HepG2 (cell line): ENCODE data around the gene TMEM184B. TPM values are rescaled to one million over a fixed set of nuclear protein-coding genes. Genes with fewer than 3 reads are reported as not detected.

Experiments
- FOXA3 ChIP-seq: IDR thresholded peaks from 2 replicates; pipeline ENCODE4 v1.6.1; 2016; ENCODE audit warnings: missing genetic modification reagents, missing compliant biosample characterization
- HNRNPLL ChIP-seq: fragments of 200-400 bp; formaldehyde crosslinking; IDR thresholded peaks from 2 replicates; pipeline ENCODE4 v1.6.1; 2017; ENCODE audit warnings: mild to moderate bottlenecking, low read depth, low read length; ENCODE audit not compliant: poor library complexity, severe bottlenecking
- HOMEZ ChIP-seq: IDR thresholded peaks from 2 replicates; pipeline ENCODE4 v1.6.1; 2016; ENCODE audit warnings: low read depth
- HOXA5 ChIP-seq: sonication (generic); formaldehyde crosslinking; IDR thresholded peaks from 2 replicates; pipeline ENCODE4 v1.4.0; 2020; ENCODE audit warnings: missing genetic modification reagents
- ISX ChIP-seq: sonication (generic); formaldehyde crosslinking; conservative IDR thresholded peaks from 2 replicates; pipeline ENCODE4 v1.5.0; 2020; ENCODE audit warnings: missing genetic modification reagents
- RARG ChIP-seq: sonication (generic); formaldehyde crosslinking; IDR thresholded peaks from 2 replicates; pipeline ENCODE4 v1.4.0; 2020; ENCODE audit warnings: low read depth, mild to moderate bottlenecking, missing genetic modification reagents
- SIN3B ChIP-seq: fragments of 150-350 bp; IDR thresholded peaks from 2 replicates; pipeline ENCODE4 v1.6.1; 2014; ENCODE audit warnings: low read length
- TEAD3 ChIP-seq: optimal IDR thresholded peaks from 2 replicates; pipeline ENCODE3; 2016; ENCODE audit warnings: borderline replicate concordance
- ZBTB20 ChIP-seq: sonication (generic); formaldehyde crosslinking; IDR thresholded peaks from 2 replicates; pipeline ENCODE4 v1.8.1; 2023; ENCODE audit warnings: missing genetic modification reagents, low read depth, mild to moderate bottlenecking, borderline replicate concordance
- ZFY ChIP-seq: sonication (generic); formaldehyde crosslinking; IDR thresholded peaks from 2 replicates; pipeline ENCODE4 v1.4.0; 2020; ENCODE audit warnings: missing genetic modification reagents
- ZNF263 ChIP-seq: sonication (generic); formaldehyde crosslinking; IDR thresholded peaks from 2 replicates; pipeline ENCODE4 v1.4.0; 2020; ENCODE audit warnings: missing genetic modification reagents
- ZNF333 ChIP-seq: sonication (generic); formaldehyde crosslinking; IDR thresholded peaks from 2 replicates; pipeline ENCODE4 v1.4.0; 2020; ENCODE audit warnings: mild to moderate bottlenecking, missing genetic modification reagents, borderline replicate concordance
- ZNF746 ChIP-seq: sonication (generic); formaldehyde crosslinking; IDR thresholded peaks from 2 replicates; pipeline ENCODE4 v1.8.0; 2022; ENCODE audit warnings: mild to moderate bottlenecking, missing genetic modification reagents
- ZNF766 ChIP-seq: sonication (generic); formaldehyde crosslinking; IDR thresholded peaks from 2 replicates; pipeline ENCODE4 v1.5.0; 2020; ENCODE audit warnings: missing genetic modification reagents, borderline replicate concordance
- ZNF781 ChIP-seq: sonication (generic); formaldehyde crosslinking; IDR thresholded peaks from 2 replicates; pipeline ENCODE4 v1.5.1; 2020; ENCODE audit warnings: borderline replicate concordance, mild to moderate bottlenecking, missing genetic modification reagents; ENCODE audit errors: not compliant biosample characterization
- ZSCAN21 ChIP-seq: sonication (generic); formaldehyde crosslinking; IDR thresholded peaks from 2 replicates; pipeline ENCODE4 v1.8.0; 2022; ENCODE audit warnings: mild to moderate bottlenecking, missing genetic modification reagents, moderate library complexity, borderline replicate concordance
- ZSCAN22 ChIP-seq: sonication (generic); formaldehyde crosslinking; IDR thresholded peaks from 2 replicates; pipeline ENCODE4 v1.4.0; 2020; ENCODE audit warnings: mild to moderate bottlenecking, missing genetic modification reagents
- polyA plus RNA-seq, 8 experiments: library from polyadenylated mRNA; depleted of rRNA in 3 of 8; stranded (reverse) in 7 of 8; unstranded in 1 of 8; fragments of >200 nt; fragmentation: Illumina TruSeq in 4 of 8; extraction: Trizol in 4 of 8; gene quantifications; 2 replicates each; pipeline versions ENCODE4 v1.2.1 to v1.2.3, GENCODE V29; 2011 to 2016; ENCODE audit warnings: low read depth in 4 of 8, missing spikeins in 1 of 8, mixed read lengths in 1 of 8; ENCODE audit not compliant: insufficient read depth in 1 of 8
- total RNA-seq, 5 experiments: library from RNA; depleted of rRNA; stranded (reverse); fragments of >200 nt; fragmentation: Illumina TruSeq; extraction: Trizol; gene quantifications; 2 replicates each; pipeline ENCODE4 v1.2.3, GENCODE V29; 2016; ENCODE audit warnings: low read depth in 1 of 5
- TF ChIP-seq, protein P1 (sequence below): sonication (generic); formaldehyde crosslinking; IDR thresholded peaks from 2 replicates; pipeline ENCODE4 v1.4.0; 2020; ENCODE audit warnings: mild to moderate bottlenecking, missing genetic modification reagents
- TF ChIP-seq, protein P2 (sequence below): sonication (generic); formaldehyde crosslinking; IDR thresholded peaks from 2 replicates; pipeline ENCODE4 v1.4.0; 2020; ENCODE audit warnings: mild to moderate bottlenecking, low read depth, missing genetic modification reagents
- TF ChIP-seq, protein P3 (sequence below): sonication (generic); formaldehyde crosslinking; IDR thresholded peaks from 2 replicates; pipeline ENCODE4 v1.5.1; 2020; ENCODE audit warnings: missing genetic modification reagents, mild to moderate bottlenecking, borderline replicate concordance
- TF ChIP-seq, protein P4 (sequence below): sonication (generic); formaldehyde crosslinking; IDR thresholded peaks from 2 replicates; pipeline ENCODE4 v1.4.0; 2020; ENCODE audit warnings: missing genetic modification reagents

Gene TMEM184B
- total and polyA plus RNA-seq, 2 of the 13 experiments (the other 11 are each of a cell fraction or from before 2014, with no cell fraction given), result 15.9 to 16.0 TPM

DNA sequence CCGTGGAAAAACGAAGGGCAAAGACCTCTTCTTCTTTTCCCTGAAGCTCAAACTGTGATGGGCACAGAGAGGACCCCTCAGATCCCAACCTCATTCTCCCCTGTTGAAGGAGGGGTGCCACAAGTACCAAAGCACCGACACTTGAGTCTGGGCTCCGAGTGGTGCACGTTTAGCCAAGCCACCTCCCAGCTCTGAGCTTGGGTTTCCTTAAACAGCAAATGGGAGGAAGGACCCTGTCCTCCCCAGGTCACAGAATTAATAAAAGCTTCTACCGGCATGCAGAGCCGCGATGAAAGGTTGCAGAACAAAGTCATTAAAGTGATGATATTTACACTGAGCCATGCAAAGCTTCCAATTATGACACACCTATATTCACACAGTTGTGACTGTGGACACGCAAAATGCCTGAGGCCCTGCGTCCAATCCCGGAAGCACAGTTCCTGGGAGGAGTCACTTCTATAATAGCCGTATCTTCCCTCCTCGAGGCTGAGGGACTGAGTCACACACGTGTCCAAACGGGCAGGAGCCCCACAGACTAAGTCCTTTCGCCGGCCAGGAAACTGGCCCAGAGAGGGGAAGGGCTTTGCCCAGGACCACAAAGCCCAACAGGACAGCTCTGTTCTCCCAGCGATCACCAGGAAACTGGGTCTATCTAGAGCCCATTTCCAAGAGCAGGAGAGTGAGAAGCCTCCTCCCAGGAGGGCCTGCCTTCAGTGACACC, 45.3 kb upstream of the TMEM184B start (continued):
- TF ChIP-seq ZSCAN22 (CRISPR knock-in tag) (no peak), ZNF263 (peak; percentile 98), ZSCAN21 (CRISPR knock-in tag) (peak; percentile 47; the same call in 1 of the 2 replicates), SIN3B (no peak), ZNF333 (no peak), ISX (CRISPR knock-in tag) (no peak), HNRNPLL (peak; percentile 12), ZNF766 (CRISPR knock-in tag) (no peak), TEAD3 (peak; percentile 64), ZNF746 (CRISPR knock-in tag) (0 out of 2 replicates have a peak, but pooled peaks have one; percentile 55), HOXA5 (CRISPR knock-in tag) (no peak), ZBTB20 (CRISPR knock-in tag) (no peak), ZFY (CRISPR knock-in tag) (peak; percentile 65), RARG (CRISPR knock-in tag) (no peak), HOMEZ (CRISPR knock-in tag) (0 out of 2 replicates have a peak, but pooled peaks have one; percentile 14), ZNF781 (CRISPR knock-in tag) (no peak), FOXA3 (CRISPR knock-in tag) (no peak)
- TF ChIP-seq, protein P1, sequence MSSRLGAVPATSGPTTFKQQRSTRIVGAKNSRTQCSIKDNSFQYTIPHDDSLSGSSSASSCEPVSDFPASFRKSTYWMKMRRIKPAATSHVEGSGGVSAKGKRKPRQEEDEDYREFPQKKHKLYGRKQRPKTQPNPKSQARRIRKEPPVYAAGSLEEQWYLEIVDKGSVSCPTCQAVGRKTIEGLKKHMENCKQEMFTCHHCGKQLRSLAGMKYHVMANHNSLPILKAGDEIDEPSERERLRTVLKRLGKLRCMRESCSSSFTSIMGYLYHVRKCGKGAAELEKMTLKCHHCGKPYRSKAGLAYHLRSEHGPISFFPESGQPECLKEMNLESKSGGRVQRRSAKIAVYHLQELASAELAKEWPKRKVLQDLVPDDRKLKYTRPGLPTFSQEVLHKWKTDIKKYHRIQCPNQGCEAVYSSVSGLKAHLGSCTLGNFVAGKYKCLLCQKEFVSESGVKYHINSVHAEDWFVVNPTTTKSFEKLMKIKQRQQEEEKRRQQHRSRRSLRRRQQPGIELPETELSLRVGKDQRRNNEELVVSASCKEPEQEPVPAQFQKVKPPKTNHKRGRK (CRISPR knock-in tag), result no peak
- TF ChIP-seq, protein P2, sequence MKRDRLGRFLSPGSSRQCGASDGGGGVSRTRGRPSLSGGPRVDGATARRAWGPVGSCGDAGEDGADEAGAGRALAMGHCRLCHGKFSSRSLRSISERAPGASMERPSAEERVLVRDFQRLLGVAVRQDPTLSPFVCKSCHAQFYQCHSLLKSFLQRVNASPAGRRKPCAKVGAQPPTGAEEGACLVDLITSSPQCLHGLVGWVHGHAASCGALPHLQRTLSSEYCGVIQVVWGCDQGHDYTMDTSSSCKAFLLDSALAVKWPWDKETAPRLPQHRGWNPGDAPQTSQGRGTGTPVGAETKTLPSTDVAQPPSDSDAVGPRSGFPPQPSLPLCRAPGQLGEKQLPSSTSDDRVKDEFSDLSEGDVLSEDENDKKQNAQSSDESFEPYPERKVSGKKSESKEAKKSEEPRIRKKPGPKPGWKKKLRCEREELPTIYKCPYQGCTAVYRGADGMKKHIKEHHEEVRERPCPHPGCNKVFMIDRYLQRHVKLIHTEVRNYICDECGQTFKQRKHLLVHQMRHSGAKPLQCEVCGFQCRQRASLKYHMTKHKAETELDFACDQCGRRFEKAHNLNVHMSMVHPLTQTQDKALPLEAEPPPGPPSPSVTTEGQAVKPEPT (CRISPR knock-in tag), result no peak; the same call in 1 of the 2 replicates
- TF ChIP-seq, protein P3, sequence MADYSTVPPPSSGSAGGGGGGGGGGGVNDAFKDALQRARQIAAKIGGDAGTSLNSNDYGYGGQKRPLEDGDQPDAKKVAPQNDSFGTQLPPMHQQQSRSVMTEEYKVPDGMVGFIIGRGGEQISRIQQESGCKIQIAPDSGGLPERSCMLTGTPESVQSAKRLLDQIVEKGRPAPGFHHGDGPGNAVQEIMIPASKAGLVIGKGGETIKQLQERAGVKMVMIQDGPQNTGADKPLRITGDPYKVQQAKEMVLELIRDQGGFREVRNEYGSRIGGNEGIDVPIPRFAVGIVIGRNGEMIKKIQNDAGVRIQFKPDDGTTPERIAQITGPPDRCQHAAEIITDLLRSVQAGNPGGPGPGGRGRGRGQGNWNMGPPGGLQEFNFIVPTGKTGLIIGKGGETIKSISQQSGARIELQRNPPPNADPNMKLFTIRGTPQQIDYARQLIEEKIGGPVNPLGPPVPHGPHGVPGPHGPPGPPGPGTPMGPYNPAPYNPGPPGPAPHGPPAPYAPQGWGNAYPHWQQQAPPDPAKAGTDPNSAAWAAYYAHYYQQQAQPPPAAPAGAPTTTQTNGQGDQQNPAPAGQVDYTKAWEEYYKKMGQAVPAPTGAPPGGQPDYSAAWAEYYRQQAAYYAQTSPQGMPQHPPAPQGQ (CRISPR knock-in tag), result no peak
- TF ChIP-seq, protein P4, sequence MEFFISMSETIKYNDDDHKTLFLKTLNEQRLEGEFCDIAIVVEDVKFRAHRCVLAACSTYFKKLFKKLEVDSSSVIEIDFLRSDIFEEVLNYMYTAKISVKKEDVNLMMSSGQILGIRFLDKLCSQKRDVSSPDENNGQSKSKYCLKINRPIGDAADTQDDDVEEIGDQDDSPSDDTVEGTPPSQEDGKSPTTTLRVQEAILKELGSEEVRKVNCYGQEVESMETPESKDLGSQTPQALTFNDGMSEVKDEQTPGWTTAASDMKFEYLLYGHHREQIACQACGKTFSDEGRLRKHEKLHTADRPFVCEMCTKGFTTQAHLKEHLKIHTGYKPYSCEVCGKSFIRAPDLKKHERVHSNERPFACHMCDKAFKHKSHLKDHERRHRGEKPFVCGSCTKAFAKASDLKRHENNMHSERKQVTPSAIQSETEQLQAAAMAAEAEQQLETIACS (CRISPR knock-in tag), result peak; percentile 66
